Measurements from ENCODE around the gene AANAT.

Gene AANAT

GRCh38 chr17:76441686-76442340 is 25.6 kb upstream of the AANAT start:
- no peak overlapping the region for H3K4me3 ChIP-seq (ENCODE audit: low read length)
- DNase-seq (ENCODE audit: low read depth) = no peak
- no peak for TF ChIP-seq CTCF (IDR thresholded peaks at IDR 0.05; ENCODE audit: insufficient read depth, low read depth, low read length, missing control alignments)

GRCh38 chr17:76442341-76443338 is 24.8 kb upstream of the AANAT start:
- no peak for TF ChIP-seq CTCF (IDR thresholded peaks at IDR 0.05; ENCODE audit: insufficient read depth, low read depth, low read length, missing control alignments)
- no peak for DNase-seq (ENCODE audit: low read depth)
- no peak overlapping the region for H3K4me3 ChIP-seq (ENCODE audit: low read length)

- no peak for DNase-seq (ENCODE audit: low read depth)
Measured at GRCh38 chr17:76444518-76445311, 22.7 kb upstream of the AANAT start.

GRCh38 chr17:76445697-76446448 is 21.5 kb upstream of the AANAT start:
- DNase-seq (ENCODE audit: low read depth) = no peak
- no peak overlapping the region for H3K4me3 ChIP-seq (ENCODE audit: low read length)
- TF ChIP-seq CTCF (IDR thresholded peaks at IDR 0.05; ENCODE audit: insufficient read depth, low read depth, low read length, missing control alignments) = no peak

More at GRCh38 chr17:76444518-76445311, 22.7 kb upstream of the AANAT start:
- no peak overlapping the region for H3K4me3 ChIP-seq (ENCODE audit: low read length)
- TF ChIP-seq CTCF (IDR thresholded peaks at IDR 0.05; ENCODE audit: insufficient read depth, low read depth, low read length, missing control alignments) = no peak

- DNase-seq (ENCODE audit: low read depth) = peak; percentile 93
- TF ChIP-seq CTCF (IDR thresholded peaks at IDR 0.05; ENCODE audit: insufficient read depth, low read depth, low read length, missing control alignments) = no peak
- H3K4me3 ChIP-seq (ENCODE audit: low read length) = peak overlapping the region; percentile 7
Measured at GRCh38 chr17:76446449-76447231, 20.8 kb upstream of the AANAT start.

Data from epithelial cell of esophagus (primary cell).